Stimulated activated CD8-positive, alpha-beta memory T cell treated with anti-CD3 and anti-CD28 coated beads, Interleukin-4, amount 100 ng/mL, for 1 hour (primary cell): ENCODE measurements around the gene ONECUT3.
"Not testable (repeated sequence)": the region's sequence is repeated elsewhere in the genome, so short reads cannot be mapped to it uniquely, and the experiment has no call there.

Source experiments
- DNase-seq, 2 donors: peaks; one replicate each; pipeline ENCODE4 v3.0.0-alpha.2; 2020; ENCODE audit warnings: low read depth in 2 of 2, low spot score in 1 of 2

ONECUT3 gene

DNA sequence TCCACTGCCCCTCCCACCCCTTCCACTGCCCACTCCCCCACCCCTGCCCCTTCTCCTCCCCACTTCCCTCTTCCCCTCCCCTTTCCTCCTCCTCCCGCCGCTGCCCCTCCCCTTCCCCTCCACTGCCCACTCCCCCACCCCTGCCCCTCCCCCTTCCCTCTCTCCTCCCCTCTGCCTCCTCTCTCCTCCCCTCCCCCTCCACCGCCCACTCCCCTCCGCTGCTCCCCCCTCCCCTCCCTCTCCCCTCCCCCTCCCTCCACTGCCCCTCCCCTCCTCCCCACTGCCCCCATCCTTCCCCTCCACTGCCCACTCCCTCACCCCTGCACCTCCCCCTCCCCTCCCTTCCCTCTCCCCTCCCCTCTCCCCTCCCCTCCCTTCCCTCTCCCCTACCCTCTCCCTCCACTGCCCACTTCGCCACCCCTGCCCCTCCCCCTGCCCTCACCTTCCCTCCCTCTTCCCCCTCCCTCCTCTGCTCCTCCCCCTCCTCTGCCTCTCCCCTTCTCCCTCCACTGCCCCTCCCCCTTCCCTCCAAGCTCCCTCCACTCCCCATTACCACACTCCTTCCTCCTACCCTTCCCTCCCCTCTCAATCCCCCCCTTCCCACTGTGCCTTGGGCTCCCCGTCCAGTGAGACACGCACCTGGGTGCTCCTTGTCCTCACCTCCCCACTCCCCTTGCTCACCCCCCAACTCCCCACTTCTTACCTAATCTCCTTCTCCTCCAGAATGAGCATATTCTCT is 36.9 kb downstream of the ONECUT3 start:
- no peak for DNase-seq

- no peak for DNase-seq
These were observed 38.6 kb downstream of the ONECUT3 start for GRCh38 chr19:1791879-1792278.

- DNase-seq, result no peak
These were observed 41.3 kb downstream of the ONECUT3 start for GRCh38 chr19:1794424-1795172.

- no peak for DNase-seq
These were observed 43.3 kb downstream of the ONECUT3 start for GRCh38 chr19:1796395-1797142.

- DNase-seq, result not testable (repeated sequence)
These were observed 44.0 kb downstream of the ONECUT3 start for GRCh38 chr19:1797313-1797712.

GRCh38 chr19:1799695-1800342 is 46.5 kb downstream of the ONECUT3 start:
- no peak for DNase-seq

DNA sequence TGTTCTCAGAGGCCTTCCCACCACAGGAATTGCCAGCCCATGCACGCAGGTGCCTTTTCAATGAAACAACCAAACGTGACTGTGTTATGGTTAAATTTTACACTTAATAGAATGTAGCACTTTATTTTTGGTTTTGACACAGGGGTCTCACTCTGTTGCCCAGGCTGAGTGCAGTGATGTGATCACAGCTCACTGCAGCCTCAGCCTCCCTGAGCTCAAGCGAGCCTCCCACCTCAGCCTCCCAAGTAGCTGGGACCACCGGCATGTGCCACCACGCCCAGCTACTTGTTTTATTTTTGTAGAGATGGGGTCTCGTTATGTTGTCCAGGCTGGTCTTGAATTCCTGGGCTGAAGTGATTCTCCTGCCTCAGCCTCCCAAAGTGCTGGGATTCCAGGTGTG is 51.6 kb downstream of the ONECUT3 start:
- no peak for DNase-seq

DNA sequence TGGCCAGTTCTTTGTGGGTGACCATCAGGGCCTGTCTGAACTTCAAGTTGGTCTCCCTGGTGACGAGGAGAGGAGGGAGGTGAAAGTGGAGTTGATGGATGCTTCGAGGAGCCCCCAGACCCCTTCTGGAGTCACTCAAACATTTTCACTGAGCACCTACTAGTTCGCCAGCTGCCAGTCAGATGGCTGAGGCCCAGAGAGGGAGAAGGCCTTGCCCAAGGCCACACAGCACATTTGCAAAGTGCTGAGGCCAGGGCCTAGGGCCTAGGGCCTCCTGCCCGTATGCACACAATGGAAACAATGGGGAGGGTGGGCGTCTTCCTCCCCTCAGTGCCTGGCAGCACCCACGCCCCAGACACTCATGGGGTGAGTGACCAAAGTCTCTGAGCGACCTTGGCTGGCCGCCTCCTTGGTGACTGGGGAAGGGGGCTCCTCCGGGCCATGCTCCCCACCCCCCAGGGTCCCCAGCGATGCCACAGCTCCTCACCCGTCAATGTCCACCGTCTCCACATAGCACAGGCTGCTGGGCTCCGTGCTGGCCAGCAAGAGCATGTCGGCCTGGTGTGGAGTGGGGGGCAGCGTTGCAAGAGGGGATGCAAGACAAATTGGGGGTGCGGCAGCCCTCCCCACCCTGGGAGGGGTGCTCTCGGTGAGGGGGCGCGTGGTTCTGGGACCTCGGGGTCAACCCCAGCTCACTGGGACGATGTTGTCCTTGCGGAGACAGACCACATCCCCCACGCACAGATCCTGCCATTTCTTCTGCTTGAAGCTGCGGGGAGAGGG is 52.3 kb downstream of the ONECUT3 start:
- no peak for DNase-seq

- no peak for DNase-seq
These were observed 53.1 kb downstream of the ONECUT3 start for GRCh38 chr19:1806184-1807029.

GRCh38 chr19:1807030-1807694 is 53.9 kb downstream of the ONECUT3 start:
- no peak for DNase-seq

- no peak for DNase-seq
These were observed 54.5 kb downstream of the ONECUT3 start for GRCh38 chr19:1807695-1808394.

DNA sequence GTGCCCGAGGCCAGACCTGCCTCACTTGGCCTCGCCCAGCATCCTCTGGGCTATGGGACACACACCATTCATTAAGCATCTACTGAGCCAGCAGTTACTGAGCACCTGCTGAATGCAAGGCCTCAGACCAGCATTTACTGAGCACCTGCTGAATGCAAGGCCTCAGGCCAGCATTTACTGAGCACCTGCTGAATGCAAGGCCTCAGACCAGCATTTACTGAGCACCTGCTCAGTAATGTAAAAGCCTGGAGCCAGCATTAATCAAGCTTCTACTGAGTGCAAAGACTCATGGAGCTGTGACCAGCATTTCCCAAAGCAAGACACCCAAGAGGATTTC is 55.1 kb downstream of the ONECUT3 start:
- DNase-seq, result no peak

DNA sequence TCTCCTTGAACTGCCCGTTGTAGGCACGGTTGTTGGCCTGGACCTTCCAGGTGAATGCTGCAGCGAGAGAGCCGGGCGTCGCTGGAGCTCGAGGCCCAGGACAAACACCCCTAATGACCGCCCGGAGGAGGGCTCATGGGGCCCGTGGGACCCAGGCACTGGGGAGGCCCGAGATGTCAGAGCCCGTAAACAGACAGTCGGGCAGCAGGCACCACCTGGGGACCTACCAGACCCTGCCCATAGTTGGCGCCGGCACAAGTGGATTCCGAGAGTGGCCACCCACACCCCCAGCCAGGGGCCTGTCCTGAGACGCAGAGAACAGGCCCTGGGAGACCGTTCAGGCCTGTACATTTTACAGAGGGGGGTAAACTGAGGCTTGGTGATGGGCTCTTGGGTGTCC is 56.4 kb downstream of the ONECUT3 start:
- DNase-seq, result no peak

DNA sequence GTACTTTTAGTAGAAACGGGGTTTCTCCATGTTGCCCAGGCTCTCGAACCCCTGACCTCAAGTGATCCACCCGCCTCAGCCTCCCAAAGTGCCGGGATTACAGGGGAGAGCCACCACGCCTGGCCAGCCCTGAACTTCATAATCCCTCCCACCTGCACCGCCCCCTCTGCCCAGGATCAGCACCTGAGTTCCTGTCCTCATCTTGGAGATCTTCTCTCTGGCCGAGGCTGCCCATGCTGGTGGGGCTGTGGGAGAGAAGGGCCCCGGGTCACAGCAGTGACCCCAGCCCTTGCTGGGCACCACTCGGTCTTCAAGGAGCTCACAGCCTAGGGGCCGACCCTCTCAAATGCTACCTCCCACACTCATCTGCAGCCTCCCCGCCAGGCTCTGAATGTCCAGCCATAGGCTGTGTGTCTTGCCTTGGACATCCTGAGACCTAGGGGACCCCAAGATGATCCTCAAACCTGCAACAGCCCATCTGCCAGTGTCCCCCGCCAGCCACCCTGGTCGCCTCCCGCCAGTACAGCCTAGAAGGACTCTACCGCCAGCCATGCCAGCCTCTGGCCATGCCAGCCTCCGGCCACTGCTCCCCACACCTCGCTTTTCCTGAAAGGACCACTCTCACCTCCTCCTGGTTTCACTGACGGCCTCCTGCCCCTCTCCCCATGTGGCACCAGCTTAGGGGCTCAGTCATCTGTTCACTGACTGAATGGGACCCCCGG is 57.3 kb downstream of the ONECUT3 start:
- DNase-seq, result no peak

GRCh38 chr19:1811472-1811894 is 58.2 kb downstream of the ONECUT3 start:
- DNase-seq, result peak; percentile 17 to 25

DNA sequence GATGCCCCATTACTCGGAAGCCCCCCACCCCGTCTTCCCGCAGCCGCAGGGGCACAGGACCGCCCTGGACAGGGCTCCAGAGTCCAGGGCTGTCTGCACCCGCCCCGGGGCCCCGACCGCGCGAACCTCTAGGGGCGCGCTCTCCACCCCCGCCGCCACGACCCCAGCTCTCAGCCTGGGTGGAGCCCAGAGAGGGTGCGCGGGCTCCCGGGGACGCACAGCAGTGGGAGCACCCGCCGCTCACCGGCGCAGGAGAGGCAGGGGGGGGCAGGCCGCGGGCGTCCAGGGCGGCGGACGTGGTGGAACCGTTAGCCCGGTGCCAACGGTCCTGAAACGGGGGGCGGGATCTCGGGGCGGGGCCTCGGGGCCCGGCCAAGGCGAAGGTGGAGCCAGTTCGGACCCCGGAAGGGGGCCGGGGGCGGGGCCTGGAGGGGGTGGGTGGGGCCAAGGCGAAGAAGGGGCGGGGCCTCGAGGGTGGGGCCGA is 58.7 kb downstream of the ONECUT3 start, which contains the start of gene ATP8B3:
Gene ATP8B3 (minus strand): TSS at position 335 of the 484 bp plus-strand sequence. CDS start 540 bp downstream, outside the sequence.
- peak; percentile 36 to 59 for DNase-seq

GRCh38 chr19:1812426-1813191 is 59.3 kb downstream of the ONECUT3 start:
- peak; percentile 51 to 67 for DNase-seq
